Colon (tissue), 2 donors: ENCODE measurements around the gene ARIH1.
"Not testable (repeated sequence)": the region's sequence is repeated elsewhere in the genome, so short reads cannot be mapped to it uniquely, and the experiment has no call there.

Experiments
- FAIRE-seq: peaks from 2 replicates; lab custom pipeline; 2012; peaks lifted over from hg19 to GRCh38; lab: Jason Lieb, UNC
- donor health status: control.
- donor health status: control.

ARIH1 gene

GRCh38 chr15:72608084-72608483 is 134.0 kb downstream of the ARIH1 start:
- FAIRE-seq: not testable (repeated sequence)

- FAIRE-seq: no peak
Measured at GRCh38 chr15:72609862-72610261, 135.7 kb downstream of the ARIH1 start.

- not testable (repeated sequence) for FAIRE-seq
Measured at GRCh38 chr15:72612324-72612723, 138.2 kb downstream of the ARIH1 start.

GRCh38 chr15:72614810-72615532 is 140.8 kb downstream of the ARIH1 start:
- no peak for FAIRE-seq

- not testable (repeated sequence) for FAIRE-seq
Measured at GRCh38 chr15:72615533-72616233, 141.6 kb downstream of the ARIH1 start.

- FAIRE-seq: no peak
Measured at GRCh38 chr15:72616491-72617210, 142.5 kb downstream of the ARIH1 start.

- FAIRE-seq: not testable (repeated sequence)
Measured at GRCh38 chr15:72623854-72624253, 149.7 kb downstream of the ARIH1 start.

- FAIRE-seq: not testable (repeated sequence)
Measured at GRCh38 chr15:72626153-72626552, 152.0 kb downstream of the ARIH1 start.

- not testable (repeated sequence) for FAIRE-seq
Measured at GRCh38 chr15:72628249-72629067, 154.3 kb downstream of the ARIH1 start.

- FAIRE-seq: not testable (repeated sequence)
Measured at GRCh38 chr15:72629068-72629570, 155.0 kb downstream of the ARIH1 start.

- not testable (repeated sequence) for FAIRE-seq
Measured at GRCh38 chr15:72636519-72637282, 162.6 kb downstream of the ARIH1 start.

GRCh38 chr15:72639759-72640483 is 165.8 kb downstream of the ARIH1 start:
- not testable (repeated sequence) for FAIRE-seq

- FAIRE-seq: not testable (repeated sequence)
Measured at GRCh38 chr15:72642271-72642670, 168.1 kb downstream of the ARIH1 start.

GRCh38 chr15:72648631-72649253 is 174.6 kb downstream of the ARIH1 start:
- FAIRE-seq: not testable (repeated sequence)
